GM23338 (cell line): Measurements from ENCODE around the gene SUPT5H. TPM values are rescaled to one million over a fixed set of nuclear protein-coding genes. Genes with fewer than 3 reads are reported as not detected.

Source experiments
- NANOG ChIP-seq: IDR thresholded peaks from 2 replicates; pipeline ENCODE4 v1.6.1; 2016; ENCODE audit warnings: antibody characterized with exemption, borderline replicate concordance
- STAT1 ChIP-seq: IDR thresholded peaks from one replicate; pipeline ENCODE4 v1.6.1; 2016; ENCODE audit warnings: antibody characterized with exemption; ENCODE audit not compliant: unreplicated experiment
- ZNF114 ChIP-seq: fragments of 250-450 bp; sonication (Bioruptor Pico); IDR thresholded peaks from 2 replicates; pipeline ENCODE4 v1.5.0; 2020; ENCODE audit warnings: mild to moderate bottlenecking, moderate library complexity
- polyA plus RNA-seq: library from polyadenylated mRNA; unstranded; fragments of >200 nt; fragmentation: Nextera tagmentation; extraction: Ambion mirVana; gene quantifications from 2 replicates; pipeline ENCODE4 v1.2.1, GENCODE V29; 2016
- total RNA-seq: library from RNA; depleted of rRNA; stranded (reverse); fragments of >200 nt; shearing (Covaris generic); gene quantifications from 2 replicates; pipeline ENCODE4 v1.2.3, GENCODE V29; 2014
- TF ChIP-seq, protein P1 (sequence below): IDR thresholded peaks from one replicate; pipeline ENCODE4 v1.6.1; 2018; ENCODE audit warnings: antibody characterized with exemption; ENCODE audit not compliant: unreplicated experiment
- TF ChIP-seq, protein P2 (sequence below): fragments of 250-450 bp; sonication (Bioruptor Pico); IDR thresholded peaks from 2 replicates; pipeline ENCODE4 v1.5.0; 2020; ENCODE audit warnings: mild to moderate bottlenecking, moderate library complexity

Gene SUPT5H
- total and polyA plus RNA-seq, 2 experiments from 2014 or later = 108 to 150 TPM

DNA sequence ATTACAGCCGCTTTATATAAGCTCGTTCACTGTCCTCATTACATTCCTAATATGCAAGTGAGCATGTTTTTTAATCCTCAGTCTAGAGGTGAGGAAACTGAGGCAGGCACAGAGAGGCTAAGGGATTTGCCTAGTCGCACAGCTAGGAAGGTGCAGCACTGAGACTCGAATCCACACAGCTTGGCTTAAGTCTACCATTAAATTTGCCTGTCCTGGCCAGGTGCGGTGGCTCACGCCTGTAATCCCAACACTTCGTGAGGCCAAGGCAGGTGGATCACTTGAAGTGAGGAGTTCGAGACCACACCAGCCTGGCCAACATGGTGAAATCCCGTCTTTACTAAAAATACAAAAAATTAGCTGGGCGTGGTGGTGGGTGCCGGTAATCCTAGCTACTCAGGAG, 17.7 kb upstream of the SUPT5H start (continued):
- TF ChIP-seq, protein P1, sequence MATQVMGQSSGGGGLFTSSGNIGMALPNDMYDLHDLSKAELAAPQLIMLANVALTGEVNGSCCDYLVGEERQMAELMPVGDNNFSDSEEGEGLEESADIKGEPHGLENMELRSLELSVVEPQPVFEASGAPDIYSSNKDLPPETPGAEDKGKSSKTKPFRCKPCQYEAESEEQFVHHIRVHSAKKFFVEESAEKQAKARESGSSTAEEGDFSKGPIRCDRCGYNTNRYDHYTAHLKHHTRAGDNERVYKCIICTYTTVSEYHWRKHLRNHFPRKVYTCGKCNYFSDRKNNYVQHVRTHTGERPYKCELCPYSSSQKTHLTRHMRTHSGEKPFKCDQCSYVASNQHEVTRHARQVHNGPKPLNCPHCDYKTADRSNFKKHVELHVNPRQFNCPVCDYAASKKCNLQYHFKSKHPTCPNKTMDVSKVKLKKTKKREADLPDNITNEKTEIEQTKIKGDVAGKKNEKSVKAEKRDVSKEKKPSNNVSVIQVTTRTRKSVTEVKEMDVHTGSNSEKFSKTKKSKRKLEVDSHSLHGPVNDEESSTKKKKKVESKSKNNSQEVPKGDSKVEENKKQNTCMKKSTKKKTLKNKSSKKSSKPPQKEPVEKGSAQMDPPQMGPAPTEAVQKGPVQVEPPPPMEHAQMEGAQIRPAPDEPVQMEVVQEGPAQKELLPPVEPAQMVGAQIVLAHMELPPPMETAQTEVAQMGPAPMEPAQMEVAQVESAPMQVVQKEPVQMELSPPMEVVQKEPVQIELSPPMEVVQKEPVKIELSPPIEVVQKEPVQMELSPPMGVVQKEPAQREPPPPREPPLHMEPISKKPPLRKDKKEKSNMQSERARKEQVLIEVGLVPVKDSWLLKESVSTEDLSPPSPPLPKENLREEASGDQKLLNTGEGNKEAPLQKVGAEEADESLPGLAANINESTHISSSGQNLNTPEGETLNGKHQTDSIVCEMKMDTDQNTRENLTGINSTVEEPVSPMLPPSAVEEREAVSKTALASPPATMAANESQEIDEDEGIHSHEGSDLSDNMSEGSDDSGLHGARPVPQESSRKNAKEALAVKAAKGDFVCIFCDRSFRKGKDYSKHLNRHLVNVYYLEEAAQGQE = no peak
- TF ChIP-seq STAT1 (no peak), NANOG (no peak), ZNF114 (CRISPR knock-in tag) (no peak)
- TF ChIP-seq, protein P2, sequence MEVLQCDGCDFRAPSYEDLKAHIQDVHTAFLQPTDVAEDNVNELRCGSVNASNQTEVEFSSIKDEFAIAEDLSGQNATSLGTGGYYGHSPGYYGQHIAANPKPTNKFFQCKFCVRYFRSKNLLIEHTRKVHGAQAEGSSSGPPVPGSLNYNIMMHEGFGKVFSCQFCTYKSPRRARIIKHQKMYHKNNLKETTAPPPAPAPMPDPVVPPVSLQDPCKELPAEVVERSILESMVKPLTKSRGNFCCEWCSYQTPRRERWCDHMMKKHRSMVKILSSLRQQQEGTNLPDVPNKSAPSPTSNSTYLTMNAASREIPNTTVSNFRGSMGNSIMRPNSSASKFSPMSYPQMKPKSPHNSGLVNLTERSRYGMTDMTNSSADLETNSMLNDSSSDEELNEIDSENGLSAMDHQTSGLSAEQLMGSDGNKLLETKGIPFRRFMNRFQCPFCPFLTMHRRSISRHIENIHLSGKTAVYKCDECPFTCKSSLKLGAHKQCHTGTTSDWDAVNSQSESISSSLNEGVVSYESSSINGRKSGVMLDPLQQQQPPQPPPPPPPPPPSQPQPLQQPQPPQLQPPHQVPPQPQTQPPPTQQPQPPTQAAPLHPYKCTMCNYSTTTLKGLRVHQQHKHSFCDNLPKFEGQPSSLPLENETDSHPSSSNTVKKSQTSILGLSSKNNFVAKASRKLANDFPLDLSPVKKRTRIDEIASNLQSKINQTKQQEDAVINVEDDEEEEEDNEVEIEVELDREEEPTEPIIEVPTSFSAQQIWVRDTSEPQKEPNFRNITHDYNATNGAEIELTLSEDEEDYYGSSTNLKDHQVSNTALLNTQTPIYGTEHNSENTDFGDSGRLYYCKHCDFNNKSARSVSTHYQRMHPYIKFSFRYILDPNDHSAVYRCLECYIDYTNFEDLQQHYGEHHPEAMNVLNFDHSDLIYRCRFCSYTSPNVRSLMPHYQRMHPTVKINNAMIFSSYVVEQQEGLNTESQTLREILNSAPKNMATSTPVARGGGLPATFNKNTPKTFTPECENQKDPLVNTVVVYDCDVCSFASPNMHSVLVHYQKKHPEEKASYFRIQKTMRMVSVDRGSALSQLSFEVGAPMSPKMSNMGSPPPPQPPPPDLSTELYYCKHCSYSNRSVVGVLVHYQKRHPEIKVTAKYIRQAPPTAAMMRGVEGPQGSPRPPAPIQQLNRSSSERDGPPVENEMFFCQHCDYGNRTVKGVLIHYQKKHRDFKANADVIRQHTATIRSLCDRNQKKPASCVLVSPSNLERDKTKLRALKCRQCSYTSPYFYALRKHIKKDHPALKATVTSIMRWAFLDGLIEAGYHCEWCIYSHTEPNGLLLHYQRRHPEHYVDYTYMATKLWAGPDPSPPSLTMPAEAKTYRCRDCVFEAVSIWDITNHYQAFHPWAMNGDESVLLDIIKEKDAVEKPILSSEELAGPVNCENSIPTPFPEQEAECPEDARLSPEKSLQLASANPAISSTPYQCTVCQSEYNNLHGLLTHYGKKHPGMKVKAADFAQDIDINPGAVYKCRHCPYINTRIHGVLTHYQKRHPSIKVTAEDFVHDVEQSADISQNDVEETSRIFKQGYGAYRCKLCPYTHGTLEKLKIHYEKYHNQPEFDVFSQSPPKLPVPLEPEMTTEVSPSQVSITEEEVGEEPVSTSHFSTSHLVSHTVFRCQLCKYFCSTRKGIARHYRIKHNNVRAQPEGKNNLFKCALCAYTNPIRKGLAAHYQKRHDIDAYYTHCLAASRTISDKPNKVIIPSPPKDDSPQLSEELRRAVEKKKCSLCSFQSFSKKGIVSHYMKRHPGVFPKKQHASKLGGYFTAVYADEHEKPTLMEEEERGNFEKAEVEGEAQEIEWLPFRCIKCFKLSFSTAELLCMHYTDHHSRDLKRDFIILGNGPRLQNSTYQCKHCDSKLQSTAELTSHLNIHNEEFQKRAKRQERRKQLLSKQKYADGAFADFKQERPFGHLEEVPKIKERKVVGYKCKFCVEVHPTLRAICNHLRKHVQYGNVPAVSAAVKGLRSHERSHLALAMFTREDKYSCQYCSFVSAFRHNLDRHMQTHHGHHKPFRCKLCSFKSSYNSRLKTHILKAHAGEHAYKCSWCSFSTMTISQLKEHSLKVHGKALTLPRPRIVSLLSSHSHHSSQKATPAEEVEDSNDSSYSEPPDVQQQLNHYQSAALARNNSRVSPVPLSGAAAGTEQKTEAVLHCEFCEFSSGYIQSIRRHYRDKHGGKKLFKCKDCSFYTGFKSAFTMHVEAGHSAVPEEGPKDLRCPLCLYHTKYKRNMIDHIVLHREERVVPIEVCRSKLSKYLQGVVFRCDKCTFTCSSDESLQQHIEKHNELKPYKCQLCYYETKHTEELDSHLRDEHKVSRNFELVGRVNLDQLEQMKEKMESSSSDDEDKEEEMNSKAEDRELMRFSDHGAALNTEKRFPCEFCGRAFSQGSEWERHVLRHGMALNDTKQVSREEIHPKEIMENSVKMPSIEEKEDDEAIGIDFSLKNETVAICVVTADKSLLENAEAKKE (CRISPR knock-in tag) = no peak
